ENCODE data around the gene WFDC5.

Gene WFDC5

DNA sequence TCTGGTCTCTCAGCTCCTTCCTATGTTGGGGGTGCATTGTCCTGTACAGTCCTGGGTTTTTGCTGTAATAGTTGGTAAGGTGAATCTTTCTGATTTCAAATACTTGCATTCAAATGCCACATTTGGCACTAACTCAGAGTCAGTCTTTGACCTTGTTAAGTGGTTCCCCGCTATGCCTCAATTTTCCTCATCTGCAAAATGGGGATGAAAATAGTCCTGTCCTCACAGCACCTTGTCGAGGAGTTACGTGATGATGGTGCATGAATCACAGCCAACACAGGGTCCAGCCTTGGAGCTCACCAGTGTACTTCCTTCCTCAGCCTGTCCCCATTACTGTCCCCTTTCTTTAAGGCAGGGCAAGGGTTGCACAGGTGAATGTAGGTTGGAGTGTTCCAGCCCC lies 1.1 kb downstream of the WFDC5 start:
- no peak for DNase-seq

DNA sequence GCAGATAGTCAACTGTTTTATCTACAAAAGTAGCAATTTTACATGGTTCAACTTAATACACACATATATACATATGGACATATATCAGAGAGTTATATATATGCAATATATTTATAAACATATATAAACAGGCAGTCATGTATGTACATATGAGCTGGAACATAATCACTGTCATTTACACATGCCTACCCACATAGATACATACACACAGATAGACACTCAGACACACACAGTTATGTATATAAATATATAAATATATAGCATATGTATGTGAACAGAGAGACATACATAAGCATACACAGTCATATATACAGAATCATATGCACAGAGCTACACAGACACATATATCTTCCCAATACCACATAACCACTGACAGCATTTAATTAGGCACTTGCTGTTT lies 2.2 kb downstream of the WFDC5 start:
- no peak for DNase-seq

DNA sequence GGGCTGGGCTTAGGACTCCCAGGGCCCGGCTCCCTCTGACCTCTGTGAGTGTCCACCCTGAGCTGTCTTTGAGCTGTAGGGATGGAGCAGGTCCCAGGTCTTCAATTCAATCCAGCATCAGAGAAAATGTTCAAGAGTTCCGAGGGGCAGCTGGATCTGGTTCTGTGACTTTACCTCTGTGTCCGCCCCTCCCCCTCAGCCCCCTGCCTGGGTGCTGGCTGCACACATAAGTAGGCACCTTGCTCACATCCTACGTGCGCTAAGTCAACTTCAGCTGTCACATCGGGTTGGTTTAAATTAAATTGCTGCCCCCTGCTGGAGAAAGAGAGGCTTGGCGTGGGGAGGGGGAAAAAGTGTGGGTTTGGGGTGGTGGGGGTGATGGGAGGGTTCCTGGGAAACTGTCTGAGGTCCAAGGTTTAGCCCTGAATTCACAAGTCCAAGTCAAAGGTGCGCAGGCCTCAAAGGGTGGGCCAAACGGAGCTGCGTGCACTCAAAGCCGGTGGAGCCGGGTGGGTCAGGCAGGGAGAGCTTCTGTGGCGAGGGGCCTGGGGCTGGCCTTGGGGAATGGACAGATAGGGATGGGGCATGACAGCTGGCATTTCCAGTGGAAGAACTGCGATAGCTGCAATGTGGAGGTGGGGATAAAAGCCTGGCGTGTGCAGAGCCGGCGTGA lies 3.0 kb downstream of the WFDC5 start:
- no peak for DNase-seq

DNA sequence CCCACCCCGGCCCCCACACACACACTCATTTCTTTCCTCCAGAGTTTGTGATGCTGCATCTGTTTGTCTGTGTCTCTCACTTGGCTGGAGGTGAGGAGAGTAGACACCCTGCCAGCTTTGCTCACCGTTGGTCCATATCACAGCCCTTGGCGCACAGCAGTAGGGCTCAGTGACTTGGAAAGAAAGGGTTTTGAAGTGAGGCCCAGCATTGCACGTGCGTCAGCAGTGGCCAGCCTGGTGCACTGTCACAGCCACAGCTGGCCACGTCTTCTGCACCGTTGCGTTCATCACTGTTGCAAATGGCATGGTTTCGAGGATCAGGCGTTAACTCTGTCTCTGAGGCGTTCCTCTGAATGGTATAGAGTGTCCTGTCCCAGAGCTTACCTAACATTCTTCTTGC lies 3.7 kb downstream of the WFDC5 start:
- DNase-seq, result no peak

DNA sequence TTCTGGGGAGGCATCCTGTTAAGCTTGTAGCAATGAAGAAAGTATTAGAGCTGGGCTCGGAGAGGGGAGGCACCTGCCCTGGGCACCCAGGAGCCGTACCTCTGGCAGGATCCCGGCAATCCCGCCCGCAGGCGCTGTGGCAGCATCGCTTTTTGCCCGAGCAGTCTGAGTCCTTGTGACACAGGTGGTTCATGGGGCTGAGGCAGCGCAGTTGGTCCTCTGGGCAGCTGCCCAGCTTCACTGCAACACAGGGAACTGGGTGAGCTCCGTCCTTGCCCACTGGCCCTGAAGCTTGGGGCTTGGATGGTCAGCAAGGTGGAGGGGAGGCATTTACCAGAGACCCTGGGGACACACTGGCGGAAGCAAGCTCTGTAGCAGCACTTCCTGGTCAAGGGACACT lies 4.7 kb downstream of the WFDC5 start:
- no peak for DNase-seq

DNA sequence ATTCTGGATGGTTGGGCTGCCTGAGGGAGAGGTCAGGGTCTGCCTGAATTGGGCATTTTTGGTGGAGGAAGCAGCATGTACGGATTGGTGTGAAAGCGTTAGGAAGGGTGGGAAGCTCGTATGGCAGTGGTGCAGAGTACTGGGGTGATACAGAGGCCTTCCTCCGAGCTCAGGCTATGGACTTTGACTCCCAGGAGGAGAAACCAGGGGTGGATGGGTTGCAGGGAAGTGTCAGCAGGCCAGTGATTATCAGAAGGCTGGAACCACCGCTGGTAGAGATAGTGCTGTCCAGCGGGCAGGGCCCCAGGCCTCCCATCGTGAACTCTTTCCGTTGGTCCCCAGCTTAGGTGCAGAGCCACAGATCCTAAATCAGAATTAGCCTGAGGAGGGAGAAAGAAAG lies 5.3 kb downstream of the WFDC5 start:
- no peak for DNase-seq

DNA sequence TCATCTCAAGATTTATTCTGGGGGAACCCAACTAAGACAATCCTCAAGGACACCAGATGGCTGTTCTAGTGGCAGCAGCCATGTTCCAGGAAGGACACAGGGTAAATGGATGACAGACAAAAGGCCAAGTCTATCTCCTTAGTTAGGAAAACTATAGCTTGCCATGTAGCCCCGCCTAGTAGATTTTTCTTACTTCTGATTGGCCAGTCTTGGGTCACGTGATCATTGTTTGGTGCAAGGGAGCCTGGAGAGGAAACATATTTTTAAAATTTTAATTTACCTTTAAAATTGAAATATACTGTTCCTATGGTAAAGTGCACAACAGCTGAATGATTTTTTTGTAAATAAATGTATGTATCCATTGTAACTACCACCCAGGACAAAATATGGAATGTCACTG lies 9.7 kb downstream of the WFDC5 start:
- no peak for DNase-seq

DNA sequence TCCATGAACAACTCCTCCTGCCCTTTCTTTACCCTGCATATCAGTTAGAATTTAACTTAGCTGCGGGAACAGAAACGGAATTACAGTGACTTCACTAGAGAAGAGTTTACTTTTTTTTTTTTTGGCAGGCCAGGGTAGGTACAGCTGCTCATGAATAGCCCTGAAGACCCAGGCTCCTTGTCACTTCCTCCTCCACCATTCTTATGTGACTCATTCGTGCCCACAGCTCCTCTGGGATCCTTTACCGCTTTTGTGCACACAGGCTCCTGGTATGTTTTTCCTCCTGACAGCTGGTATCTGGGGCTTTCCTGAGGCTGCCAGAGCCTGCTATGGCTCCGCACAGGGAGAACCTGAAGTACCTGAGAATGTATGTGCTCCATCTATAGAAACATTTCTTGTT lies 10.2 kb downstream of the WFDC5 start:
- DNase-seq, result no peak

DNA sequence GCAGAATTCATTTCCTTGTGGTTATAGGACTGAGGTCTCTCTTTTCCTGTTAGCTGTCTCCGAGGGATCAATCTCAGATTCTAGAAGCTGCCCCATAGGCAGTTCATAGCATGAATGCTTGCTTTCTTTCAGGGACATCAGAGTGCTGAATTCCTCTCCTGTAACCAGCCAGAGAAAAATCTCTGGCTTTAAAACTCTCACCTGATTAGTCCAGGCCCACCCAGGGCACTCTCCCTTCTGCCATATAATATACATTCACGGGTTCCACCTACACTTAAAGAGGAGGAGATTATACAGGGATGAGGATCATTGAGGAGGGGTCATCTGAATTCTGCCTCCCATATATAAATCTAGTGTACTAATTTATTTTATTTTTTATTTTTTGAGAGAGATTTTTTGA lies 11.9 kb downstream of the WFDC5 start:
- DNase-seq, result no peak

DNA sequence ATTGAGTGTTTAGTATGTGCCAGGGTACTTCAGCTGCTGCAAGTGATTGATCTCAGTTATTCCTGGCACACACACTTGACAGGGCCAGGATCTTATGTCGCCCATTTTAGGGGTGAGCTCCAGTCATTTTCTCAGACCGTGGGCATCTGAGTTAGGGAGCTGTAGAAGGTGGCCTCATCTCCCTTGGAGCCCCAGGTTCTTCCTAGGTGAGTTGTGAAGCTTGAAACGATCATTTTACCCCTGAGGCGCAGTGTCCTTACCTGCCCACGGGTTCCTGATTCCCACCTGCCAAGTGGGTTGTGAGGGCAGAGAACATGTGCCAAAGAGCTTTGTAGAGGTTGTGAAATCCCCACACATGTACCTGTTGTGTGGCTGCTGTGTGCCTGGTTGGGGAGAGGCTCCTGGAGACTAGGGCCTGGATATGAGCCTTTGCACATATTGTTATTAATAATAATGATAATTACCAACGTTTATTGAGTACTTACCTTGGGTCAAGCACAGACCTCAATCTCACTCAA lies 13.6 kb downstream of the WFDC5 start:
- DNase-seq, result no peak

DNA sequence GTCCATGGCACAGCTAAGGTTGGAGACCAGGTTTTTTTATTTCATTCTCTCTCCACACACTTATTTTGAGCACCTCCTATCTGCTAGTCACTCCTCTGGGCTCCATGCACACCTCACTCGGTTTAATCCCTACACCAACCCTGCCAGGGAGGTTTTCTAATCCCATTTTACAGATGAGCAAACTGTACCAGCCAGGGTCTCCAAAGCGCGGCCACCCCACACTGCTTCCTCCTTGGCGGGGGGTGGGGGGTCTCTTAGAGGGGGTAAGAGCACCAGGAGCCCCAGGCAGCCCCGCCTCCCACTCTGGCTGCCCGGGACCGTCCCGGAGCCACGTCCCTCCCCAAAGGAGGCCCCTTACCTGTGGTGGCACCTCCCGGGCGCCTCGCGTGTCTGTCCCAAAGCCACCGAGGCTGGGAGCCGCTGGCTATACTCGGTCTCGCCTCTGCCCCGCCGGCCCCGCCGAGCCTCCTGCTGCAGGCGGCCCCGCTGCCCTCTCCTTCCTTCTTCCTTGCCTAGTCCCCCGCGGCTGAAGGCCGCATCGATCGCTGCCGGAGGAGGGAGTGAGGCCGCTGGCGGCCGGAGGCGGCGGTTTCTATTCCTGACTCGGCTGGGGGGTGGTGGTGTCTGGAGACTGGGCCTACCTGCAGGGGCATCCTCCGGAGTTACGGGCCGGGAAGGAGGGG lies 14.3 kb downstream of the WFDC5 start, which contains the start of gene KCNS1:
TSS of gene KCNS1 (minus strand) at position 565 of the 683 bp plus-strand sequence. CDS start 1,891 bp downstream, outside the sequence.
- no peak for DNase-seq

DNA sequence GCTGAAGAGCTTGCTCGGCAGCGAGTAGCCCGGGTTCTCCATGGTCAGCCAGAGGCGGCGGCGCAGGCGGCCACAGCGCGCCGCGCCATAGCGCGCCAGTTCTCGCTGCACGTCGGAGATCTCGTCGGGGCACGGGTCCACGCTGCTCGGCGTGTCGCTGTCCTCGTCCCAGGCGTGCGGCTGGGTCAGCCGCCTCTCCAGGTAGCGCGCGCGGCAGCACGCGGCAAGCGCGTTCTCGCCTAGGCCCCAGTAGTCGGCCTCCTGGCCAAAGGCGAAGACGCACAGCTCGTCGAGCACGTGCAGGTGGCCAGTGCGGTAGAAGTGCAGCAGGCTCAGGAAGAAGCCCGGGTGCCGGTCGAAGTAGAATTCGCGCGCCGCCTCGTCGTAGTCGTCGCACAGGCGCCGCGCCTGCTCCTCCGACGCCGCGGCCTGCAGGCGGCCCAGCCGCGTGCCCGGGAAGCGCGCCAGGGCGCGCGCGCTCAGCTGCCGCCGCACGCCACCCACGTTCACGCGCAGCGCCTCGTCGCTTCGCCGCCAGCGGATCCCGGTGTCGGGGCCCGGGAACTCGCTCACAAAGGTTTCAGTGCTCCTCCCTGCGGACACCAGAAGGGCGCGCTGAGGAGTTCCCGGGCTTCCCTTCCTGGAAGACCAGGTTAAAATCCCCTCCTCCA lies 16.7 kb downstream of the WFDC5 start:
- no peak for DNase-seq

DNA sequence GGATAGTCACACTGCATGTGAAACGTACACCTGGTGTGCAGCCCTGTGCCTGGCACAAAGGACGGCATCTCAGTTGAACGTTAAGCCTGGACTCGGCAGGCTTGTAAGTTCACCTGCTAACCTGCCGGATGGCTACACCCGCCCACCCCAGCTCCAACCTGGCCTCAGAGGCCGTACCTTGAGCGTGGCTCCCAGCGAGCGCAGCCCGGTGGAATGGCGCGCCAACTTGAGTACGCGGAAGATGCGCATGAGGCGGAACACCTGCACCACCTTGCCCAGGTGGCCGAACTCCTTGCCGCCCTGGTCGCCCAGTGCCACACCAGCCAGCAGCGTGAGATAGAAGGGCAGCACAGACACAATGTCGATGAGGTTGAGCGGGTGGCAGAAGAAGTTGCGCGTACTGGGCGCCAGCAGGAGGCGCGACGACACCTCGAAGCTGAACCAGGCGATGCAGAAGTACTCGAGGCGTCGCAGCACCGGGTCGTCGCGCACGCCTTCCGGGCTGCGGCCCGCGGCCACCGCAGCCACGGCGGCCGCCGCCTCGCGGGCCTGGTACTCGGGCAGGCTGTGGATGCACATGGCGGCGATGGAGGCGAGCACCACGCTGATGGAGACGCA lies 17.4 kb downstream of the WFDC5 start:
- DNase-seq, result no peak

DNA sequence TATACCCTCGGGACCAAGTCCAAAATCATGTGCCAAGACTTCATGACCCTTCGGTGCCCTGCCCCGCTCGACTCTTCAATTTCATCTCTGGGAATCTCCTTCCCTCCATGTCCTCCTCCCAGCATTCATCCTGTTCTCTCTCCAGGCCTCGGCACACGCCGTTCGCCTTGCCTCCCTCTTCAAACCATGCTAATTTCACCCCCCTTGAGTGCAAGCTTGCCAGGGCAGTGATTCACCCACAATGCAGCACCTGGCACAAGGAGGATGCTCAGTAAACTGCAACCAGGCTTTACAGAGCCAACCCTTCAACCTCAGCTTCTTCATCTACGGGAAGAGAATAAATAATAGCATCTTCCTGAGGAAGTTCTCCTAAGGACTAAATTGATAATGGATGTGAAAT lies 18.2 kb downstream of the WFDC5 start:
- DNase-seq, result no peak

DNA sequence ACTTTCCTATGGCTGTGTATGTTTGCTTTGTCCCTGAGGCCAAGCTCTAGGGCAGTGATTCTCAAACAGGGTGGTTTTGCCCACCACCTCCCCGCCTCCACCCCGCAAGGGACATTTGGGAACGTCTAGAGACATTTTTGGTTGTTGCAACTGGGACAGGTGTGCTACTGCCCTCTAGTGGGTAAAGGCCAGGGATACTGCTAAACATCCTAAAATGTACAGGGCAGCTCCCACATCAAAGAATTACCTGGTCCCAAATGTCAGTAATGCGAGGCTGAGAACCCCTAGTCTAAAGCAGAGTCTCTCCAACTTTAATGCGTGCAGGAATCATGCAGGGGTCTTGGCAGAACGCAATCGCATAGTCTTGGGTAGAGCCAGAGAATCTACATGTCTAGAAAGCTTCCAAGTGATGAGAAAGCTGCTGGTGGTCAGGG lies 19.2 kb downstream of the WFDC5 start:
- DNase-seq, result peak; percentile 3

DNA sequence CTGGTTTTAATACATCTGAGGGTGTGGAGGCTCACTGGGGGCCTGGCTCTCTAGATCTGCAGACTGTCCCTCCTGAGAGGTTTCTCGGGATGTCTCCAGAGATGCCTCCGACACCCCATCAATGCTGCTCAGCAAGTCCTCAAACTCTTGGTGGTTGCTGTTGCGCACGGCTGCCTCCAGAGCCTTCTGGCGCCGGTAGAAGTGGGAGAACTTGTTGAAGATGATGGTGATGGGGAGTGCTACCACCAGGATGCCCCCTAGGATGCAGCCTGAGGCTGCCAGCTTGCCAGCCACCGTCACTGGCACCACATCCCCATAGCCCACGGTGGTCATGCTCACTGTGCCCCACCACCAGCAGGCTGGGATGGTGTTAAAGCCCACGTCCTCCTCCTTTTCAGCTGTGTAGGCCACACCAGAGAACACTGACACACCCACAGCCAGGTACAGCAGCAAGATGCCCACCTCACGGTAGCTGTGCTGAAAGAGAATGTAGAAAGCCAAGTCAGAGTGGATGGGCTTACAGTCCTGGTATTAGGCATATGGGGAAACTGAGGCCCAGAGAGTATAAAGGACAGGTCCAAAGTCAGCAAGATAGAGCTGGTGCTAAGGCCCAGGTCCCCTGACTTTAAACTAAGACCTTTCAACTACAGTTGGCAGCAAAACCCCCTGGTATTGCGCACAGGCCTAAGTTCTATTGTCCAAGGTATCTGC lies 20.0 kb downstream of the WFDC5 start:
- no peak for DNase-seq

DNA sequence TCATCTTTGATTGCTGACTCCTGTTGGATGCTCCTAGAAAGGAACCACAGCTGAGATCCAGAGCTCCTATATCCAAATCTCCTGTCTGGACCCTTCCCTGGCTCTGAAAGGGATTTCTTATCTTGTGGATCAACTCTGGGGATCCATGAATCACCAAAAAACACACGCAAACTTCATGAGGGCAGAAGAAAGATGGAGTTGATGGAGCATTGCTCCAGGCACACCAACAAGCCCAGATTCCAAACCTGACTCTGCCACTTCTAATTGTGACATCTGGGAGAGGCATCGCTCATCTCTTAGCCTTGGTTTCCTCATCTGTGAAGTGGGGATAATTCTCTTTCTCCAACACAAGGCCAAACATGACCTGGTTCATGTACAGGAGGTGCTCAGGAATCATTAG lies 20.8 kb downstream of the WFDC5 start:
- DNase-seq, result no peak

DNA sequence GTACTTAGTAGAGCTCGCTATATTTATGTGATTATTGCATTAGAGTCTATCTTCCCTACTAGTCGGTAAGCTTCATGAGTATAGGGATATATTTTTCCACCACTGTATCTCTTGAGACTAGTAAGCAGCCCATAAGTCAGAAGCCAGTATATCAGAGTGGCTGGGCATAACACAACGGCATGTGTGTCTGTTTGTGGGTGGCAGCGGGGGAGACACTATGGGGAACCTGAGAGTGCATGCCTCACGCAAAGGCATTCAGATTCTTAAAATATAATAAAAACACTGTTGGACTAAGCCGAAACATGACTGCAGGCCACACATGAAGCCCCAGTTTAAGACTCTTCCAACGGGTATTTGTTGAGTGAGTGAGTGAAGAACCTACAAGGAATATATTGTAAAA lies 22.1 kb downstream of the WFDC5 start:
- no peak for DNase-seq

DNA sequence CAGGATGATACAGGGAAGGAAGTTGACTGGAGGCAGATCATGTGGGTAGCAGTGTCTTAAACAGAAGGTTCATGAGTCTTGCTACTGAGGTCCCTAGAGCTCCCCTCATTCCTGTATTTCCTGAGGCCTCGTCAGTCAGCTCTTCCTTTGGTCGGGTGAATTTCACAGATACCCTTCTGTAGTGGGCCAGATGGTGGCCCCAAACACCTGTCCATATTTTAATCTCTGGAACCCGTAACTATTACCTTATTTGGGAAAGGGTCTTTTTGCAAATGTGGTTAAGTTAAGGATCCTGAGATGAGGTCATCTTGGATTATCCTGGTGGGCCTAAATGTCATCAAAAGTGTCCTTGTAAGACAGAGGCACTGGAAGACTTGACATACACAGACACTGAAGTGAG lies 23.6 kb downstream of the WFDC5 start:
- no peak for DNase-seq

DNA sequence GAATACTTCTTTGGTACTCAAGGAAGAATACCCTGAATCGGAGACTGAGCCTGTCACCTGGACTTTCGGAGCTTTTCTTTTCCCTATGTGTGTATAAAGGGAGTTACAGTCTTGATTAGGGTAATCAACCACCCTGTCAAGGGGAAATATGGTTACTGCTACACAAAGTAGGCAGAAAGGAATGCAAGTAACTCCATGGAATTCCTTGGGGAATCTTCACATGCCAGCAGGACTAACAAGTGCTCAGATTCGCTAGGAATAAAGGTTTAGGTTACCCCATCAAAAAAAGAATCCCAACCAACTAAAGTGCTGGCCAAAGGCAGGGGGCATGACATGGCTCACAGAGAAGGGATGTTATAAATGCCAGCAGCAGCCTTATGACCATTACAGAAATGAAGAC lies 24.5 kb downstream of the WFDC5 start:
- no peak for DNase-seq

DNA sequence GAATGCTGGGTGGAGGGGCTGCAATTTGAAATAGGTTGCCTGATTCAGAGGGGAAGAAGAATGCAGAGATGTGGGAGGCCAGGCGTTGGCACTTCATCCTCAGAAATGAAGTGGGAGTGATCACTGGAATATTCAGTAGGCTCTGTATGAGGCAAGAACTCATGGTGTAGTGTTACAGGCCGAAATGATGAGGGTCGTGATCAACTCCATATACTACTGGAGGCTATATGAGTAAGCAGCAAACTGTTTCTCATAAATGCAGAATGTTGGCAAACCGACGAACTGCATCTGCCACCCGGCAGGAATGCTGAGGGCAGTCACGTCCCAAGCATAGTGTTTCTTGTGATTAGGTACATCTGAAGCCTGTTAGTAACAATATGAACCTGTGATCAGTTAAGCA lies 26.7 kb downstream of the WFDC5 start:
- DNase-seq, result no peak

DNA sequence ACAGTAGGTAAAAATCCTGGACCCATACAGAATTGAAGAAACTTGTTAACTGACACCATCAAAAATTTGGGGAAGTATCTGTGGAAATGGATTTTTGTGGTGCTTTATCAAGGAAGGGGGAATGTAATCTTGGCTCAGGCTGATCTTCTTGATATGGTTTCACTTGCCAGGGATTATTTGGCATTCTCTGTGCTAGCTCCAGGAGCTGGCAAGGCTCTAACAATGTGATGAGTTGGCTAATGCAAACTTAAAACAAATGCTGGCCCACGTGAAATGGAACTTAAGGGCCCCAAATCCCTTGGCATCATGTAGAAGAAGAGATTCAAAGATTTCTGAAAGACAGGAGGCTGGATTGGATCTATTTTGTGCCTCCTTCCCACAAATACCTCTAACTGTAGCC lies 27.2 kb downstream of the WFDC5 start:
- DNase-seq, result no peak
